Hepatocyte (in vitro differentiated cells): ENCODE measurements around the gene ZNRF1. TPM values are rescaled to one million over a fixed set of nuclear protein-coding genes. Genes with fewer than 3 reads are reported as not detected.

ENCODE experiments used
- DNase-seq: peaks from one replicate; pipeline ENCODE4 v3.0.0-alpha.2; 2016; ENCODE audit warnings: low spot score
- H2AFZ ChIP-seq: fragments of 200-600 bp; sonication (generic); 2 replicates; pipeline ENCODE4 v1.6.0; 2016; ENCODE audit warnings: antibody characterized with exemption, mild to moderate bottlenecking
- H3K27ac ChIP-seq: fragments of 200-600 bp; sonication (generic); 2 replicates; pipeline ENCODE4 v1.5.1; 2016; ENCODE audit warnings: mild to moderate bottlenecking
- H3K27me3 ChIP-seq: fragments of 200-600 bp; sonication (generic); 2 replicates; pipeline ENCODE4 v1.6.1; 2016
- H3K36me3 ChIP-seq: fragments of 200-600 bp; sonication (generic); replicated peaks from 2 replicates; pipeline ENCODE4 v1.5.1; 2016; ENCODE audit warnings: low read depth; ENCODE audit not compliant: insufficient read depth
- H3K4me1 ChIP-seq: fragments of 200-600 bp; sonication (generic); 2 replicates; pipeline ENCODE4 v1.5.1; 2016; ENCODE audit warnings: mild to moderate bottlenecking, moderate library complexity; ENCODE audit not compliant: insufficient read depth
- H3K4me2 ChIP-seq: fragments of 200-600 bp; sonication (generic); 2 replicates; pipeline ENCODE4 v1.6.0; 2016
- H3K4me3 ChIP-seq: fragments of 200-600 bp; sonication (generic); 2 replicates; pipeline ENCODE4 v1.5.1; 2016; ENCODE audit warnings: mild to moderate bottlenecking
- H3K79me2 ChIP-seq: fragments of 200-600 bp; sonication (generic); 2 replicates; pipeline ENCODE4 v1.6.0; 2017; ENCODE audit warnings: mild to moderate bottlenecking
- H3K9me2 ChIP-seq: fragments of 200-600 bp; sonication (generic); replicated peaks from 2 replicates; pipeline ENCODE4 v1.6.0; 2017; ENCODE audit warnings: mild to moderate bottlenecking; ENCODE audit not compliant: insufficient read depth
- H3K9me3 ChIP-seq: fragments of 200-600 bp; sonication (generic); 2 replicates; pipeline ENCODE4 v1.5.1; 2016; ENCODE audit warnings: low read depth, mild to moderate bottlenecking
- H4K20me1 ChIP-seq: fragments of 200-600 bp; sonication (generic); 2 replicates; pipeline ENCODE4 v1.6.0; 2016; ENCODE audit warnings: mild to moderate bottlenecking; ENCODE audit not compliant: insufficient read depth, poor library complexity, severe bottlenecking
- EZH2 ChIP-seq: fragments of 200-600 bp; sonication (generic); IDR thresholded peaks from 2 replicates; pipeline ENCODE4 v1.6.1; 2016; ENCODE audit warnings: antibody characterized with exemption, mild to moderate bottlenecking, borderline replicate concordance
- EZH2phosphoT487 ChIP-seq: fragments of 200-600 bp; sonication (generic); IDR thresholded peaks from one replicate; pipeline ENCODE4 v1.6.1; 2018; ENCODE audit warnings: antibody characterized with exemption, mild to moderate bottlenecking, low read depth, moderate library complexity; ENCODE audit not compliant: unreplicated experiment, severe bottlenecking
- WGBS: methylation state at CpG from one replicate; pipeline ENCODE4 v1.1.6; 2016; ENCODE audit warnings: low lambda C conversion rate; ENCODE audit errors: missing lambda C conversion rate; 5-methylcytosine and 5-hydroxymethylcytosine counted together
- polyA plus RNA-seq: library from polyadenylated mRNA; unstranded; fragments of >200 nt; fragmentation: Nextera tagmentation; extraction: Ambion mirVana; gene quantifications from 2 replicates; pipeline ENCODE4 v1.2.1, GENCODE V29; 2016
- total RNA-seq: library from RNA; depleted of rRNA; stranded (reverse); fragments of >200 nt; gene quantifications from 2 replicates; pipeline ENCODE4 v1.2.3, GENCODE V29; 2014
- TF ChIP-seq, protein P1 (sequence below): fragments of 200-600 bp; sonication (generic); IDR thresholded peaks from 2 replicates; pipeline ENCODE4 v1.5.1; 2016; ENCODE audit warnings: antibody characterized with exemption, mild to moderate bottlenecking; ENCODE audit not compliant: poor library complexity

Gene ZNRF1
- total and polyA plus RNA-seq, 2 experiments from 2014 or later = 23.0 to 46.5 TPM

DNA sequence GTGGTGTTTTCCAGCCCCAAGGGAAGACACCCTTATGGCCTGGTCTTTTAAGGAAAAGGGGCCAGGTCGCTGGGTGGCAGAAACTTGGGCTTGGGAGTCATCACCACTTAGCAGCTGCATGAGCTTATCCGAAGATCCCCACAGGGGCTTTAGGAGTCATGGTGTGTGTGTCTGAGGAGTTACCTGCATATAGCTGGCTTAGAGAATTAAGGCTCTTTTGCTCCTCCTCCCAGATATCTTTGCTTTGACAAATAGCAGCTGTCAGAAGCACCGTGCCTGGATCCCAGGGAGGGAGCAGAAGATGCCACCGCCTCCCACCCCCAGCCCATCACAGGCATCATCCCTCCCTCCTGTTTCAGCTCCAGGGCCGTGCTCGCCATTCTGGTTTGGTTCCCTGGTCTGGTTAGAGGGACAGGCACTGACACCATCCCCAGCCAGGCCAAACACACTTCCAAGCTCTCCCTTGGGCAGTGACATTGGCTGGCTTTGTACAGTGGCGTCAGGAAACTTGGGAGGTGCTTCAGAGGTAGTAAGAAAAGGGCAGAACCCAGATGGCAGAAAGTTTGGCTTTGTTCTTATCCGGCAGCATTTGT, 100.3 kb downstream of the ZNRF1 start:
- H3K9me3 ChIP-seq = no peaks in the 10 kb centered on the region
- 67% methylated on average over 8 of the region's 8 CpGs for WGBS
- H4K20me1 ChIP-seq = peaks cover 8% of the 10 kb centered on the region
- no peak for DNase-seq
- no peak overlapping the region for H2AFZ ChIP-seq
- H3K79me2 ChIP-seq = peaks cover 38% of the 10 kb centered on the region
- no peak overlapping the region for H3K4me2 ChIP-seq
- H3K9me2 ChIP-seq = no peaks in the 10 kb centered on the region
- H3K4me1 ChIP-seq = peaks cover 5% of the 10 kb centered on the region
- no peak overlapping the region for H3K4me3 ChIP-seq
- TF ChIP-seq, protein P1, sequence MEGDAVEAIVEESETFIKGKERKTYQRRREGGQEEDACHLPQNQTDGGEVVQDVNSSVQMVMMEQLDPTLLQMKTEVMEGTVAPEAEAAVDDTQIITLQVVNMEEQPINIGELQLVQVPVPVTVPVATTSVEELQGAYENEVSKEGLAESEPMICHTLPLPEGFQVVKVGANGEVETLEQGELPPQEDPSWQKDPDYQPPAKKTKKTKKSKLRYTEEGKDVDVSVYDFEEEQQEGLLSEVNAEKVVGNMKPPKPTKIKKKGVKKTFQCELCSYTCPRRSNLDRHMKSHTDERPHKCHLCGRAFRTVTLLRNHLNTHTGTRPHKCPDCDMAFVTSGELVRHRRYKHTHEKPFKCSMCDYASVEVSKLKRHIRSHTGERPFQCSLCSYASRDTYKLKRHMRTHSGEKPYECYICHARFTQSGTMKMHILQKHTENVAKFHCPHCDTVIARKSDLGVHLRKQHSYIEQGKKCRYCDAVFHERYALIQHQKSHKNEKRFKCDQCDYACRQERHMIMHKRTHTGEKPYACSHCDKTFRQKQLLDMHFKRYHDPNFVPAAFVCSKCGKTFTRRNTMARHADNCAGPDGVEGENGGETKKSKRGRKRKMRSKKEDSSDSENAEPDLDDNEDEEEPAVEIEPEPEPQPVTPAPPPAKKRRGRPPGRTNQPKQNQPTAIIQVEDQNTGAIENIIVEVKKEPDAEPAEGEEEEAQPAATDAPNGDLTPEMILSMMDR = no peak
- no peaks in the 10 kb centered on the region for H3K27me3 ChIP-seq
- H3K27ac ChIP-seq = no peak overlapping the region
- no peaks in the 10 kb centered on the region for H3K36me3 ChIP-seq

DNA sequence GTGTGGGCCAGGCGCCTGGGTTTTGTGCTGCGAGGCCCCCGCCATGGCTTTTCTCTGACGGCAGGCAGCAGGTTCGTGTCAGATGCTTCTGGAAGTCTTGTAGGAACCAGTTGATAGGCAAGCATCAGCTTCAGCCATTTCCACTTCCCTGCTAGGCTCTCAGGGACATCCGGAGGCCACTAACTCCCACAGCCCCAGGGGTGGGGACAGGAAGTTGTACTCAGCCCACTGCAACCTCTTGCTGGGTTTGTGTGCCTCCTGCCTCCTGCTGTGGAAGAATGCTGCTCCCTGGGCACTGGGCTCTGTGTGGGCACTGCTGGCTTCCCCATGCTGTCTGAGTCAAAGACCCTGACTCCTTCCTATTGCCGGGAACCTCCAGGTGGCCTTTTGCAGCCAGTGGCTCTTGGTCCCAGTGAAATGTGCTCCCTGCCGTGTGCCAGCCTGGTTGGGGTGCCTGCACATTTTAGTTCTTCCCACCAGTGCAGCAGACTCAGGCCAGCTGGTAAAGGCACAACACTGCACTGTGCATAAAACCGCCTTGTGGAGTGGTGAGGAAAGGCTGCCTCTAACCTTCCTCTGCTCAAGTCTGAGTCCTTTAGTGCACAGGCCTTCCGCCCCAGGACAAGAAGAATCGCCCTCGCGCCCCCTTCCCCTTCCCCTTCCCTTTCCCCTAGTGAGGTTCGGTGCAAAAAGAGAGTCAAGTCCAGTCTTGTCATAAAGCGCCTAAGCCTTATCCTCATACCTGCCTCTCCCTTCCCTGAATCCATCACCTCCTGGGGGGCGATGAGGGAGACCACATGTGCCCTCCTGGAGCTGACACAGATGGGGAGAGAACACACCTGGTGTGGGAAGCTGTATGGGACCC, 101.1 kb downstream of the ZNRF1 start:
- Histone ChIP-seq H4K20me1 (peaks cover 11% of the 10 kb centered on the region), H3K4me3 (no peak overlapping the region), H3K36me3 (no peaks in the 10 kb centered on the region), H3K27me3 (no peaks in the 10 kb centered on the region), H3K4me1 (peaks cover 5% of the 10 kb centered on the region), H3K9me3 (no peaks in the 10 kb centered on the region), H3K9me2 (no peaks in the 10 kb centered on the region), H3K79me2 (peaks cover 39% of the 10 kb centered on the region), H3K27ac (no peak overlapping the region), H2AFZ (no peak overlapping the region), H3K4me2 (no peak overlapping the region)
- no peak for DNase-seq
- TF ChIP-seq EZH2phosphoT487 (no peak), EZH2 (no peak)
- TF ChIP-seq, protein P1 = no peak
- 81% methylated on average over 14 of the region's 16 CpGs for WGBS

DNA sequence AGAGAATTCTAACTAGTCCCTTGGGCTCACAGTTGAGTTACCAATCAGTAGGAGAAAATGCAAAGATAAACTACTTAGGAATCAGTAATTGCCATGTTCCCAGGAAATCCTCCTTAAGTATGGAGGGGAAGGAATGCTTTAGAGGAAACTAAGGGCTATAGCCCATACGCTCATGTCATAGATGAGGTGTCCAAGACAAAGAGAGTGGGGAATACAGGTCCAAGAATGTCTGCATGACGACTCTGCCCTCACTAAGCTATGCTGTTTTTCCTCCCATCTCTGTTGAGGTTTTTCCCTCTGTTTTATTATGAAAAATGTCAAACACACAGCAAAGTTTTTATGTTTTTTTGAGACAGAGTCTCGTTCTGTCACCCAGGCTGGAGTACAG, 101.8 kb downstream of the ZNRF1 start:
- TF ChIP-seq EZH2 (no peak), EZH2phosphoT487 (no peak)
- TF ChIP-seq, protein P1 = no peak
- Histone ChIP-seq H2AFZ (no peak overlapping the region), H3K27me3 (no peaks in the 10 kb centered on the region), H3K79me2 (peaks cover 39% of the 10 kb centered on the region), H3K4me2 (no peak overlapping the region), H3K4me1 (peaks cover 10% of the 10 kb centered on the region), H3K36me3 (no peaks in the 10 kb centered on the region), H4K20me1 (peaks cover 11% of the 10 kb centered on the region), H3K4me3 (no peak overlapping the region), H3K27ac (no peak overlapping the region), H3K9me3 (no peaks in the 10 kb centered on the region), H3K9me2 (no peaks in the 10 kb centered on the region)
- no peak for DNase-seq
- WGBS = 90% methylated on average over 3 of the region's 3 CpGs
